Heart left ventricle (tissue), 16 donors: ENCODE results near the gene SRRT. TPM values are rescaled to one million over a fixed set of nuclear protein-coding genes. Genes with fewer than 3 reads are reported as not detected.

Experiments
- ATAC-seq, 4 donors: fragments of 200-7000 bp; cut with Tn5 transposase; one replicate each; pipeline ENCODE4 v1.9.1; 2020 to 2022; ENCODE audit warnings: moderate library complexity in 4 of 4, mild to moderate bottlenecking in 3 of 4, moderate number of reproducible peaks in 1 of 4
- DNase-seq, 5 donors: peaks; one replicate each; pipeline ENCODE4 v3.0.0-alpha.2; 2020
- H3K27ac ChIP-seq, 12 donors: fragments of 200-600 bp; sonication (generic) in 4 of 12; one replicate each; pipeline versions ENCODE4 v1.5.0 to v1.8.0; 2016 to 2022; ENCODE audit warnings: mild to moderate bottlenecking in 2 of 12
- H3K27me3 ChIP-seq, 9 donors: fragments of 200-600 bp; sonication (generic) in 2 of 9; one replicate each; pipeline versions ENCODE4 v1.5.1 to v1.8.0; 2016 to 2022; ENCODE audit warnings: mild to moderate bottlenecking in 3 of 9
- H3K36me3 ChIP-seq, 9 donors: fragments of 200-600 bp; sonication (generic) in 2 of 9; one replicate each; pipeline versions ENCODE4 v1.5.0 to v1.8.0; 2018 to 2022; ENCODE audit warnings: mild to moderate bottlenecking in 2 of 9
- H3K4me1 ChIP-seq, 12 donors: fragments of 200-600 bp; sonication (generic) in 4 of 12; one replicate each; pipeline versions ENCODE4 v1.5.0 to v1.8.0; 2016 to 2022; ENCODE audit warnings: mild to moderate bottlenecking in 3 of 12
- H3K4me3 ChIP-seq, 12 donors: fragments of 200-600 bp; sonication (generic) in 4 of 12; one replicate each; pipeline versions ENCODE4 v1.5.0 to v1.8.0; 2017 to 2022; ENCODE audit warnings: mild to moderate bottlenecking in 9 of 12, moderate library complexity in 4 of 12
- H3K9me3 ChIP-seq, 12 donors: fragments of 200-600 bp; sonication (generic) in 4 of 12; one replicate each; pipeline versions ENCODE4 v1.5.0 to v1.8.0; 2016 to 2022; ENCODE audit warnings: mild to moderate bottlenecking in 1 of 12
- POLR2A ChIP-seq, 2 donors: fragments of 450-650 bp; IDR thresholded peaks; one replicate each; pipeline ENCODE4 v1.6.1; 2017; ENCODE audit warnings: antibody characterized with exemption in 2 of 2, mild to moderate bottlenecking in 2 of 2, moderate library complexity in 2 of 2
- WGBS, 4 donors: extraction: QIAGEN DNeasy Blood & Tissue Kit in 2 of 4; methylation state at CpG; one replicate each; pipeline versions ENCODE4 v1.1.5 to v1.1.7; 2013 to 2018; 5-methylcytosine and 5-hydroxymethylcytosine counted together
- intact Hi-C, 10 donors: fragments of 100-400 bp; cut with DNase I; formaldehyde crosslinking; loops; one replicate each; pipeline versions ENCODE4 v1.11.1 to v1.14.2; 2022
- polyA plus RNA-seq, 2 donors: library from polyadenylated mRNA; stranded (reverse); fragments of 200-250 nt; gene quantifications; one replicate each; pipeline ENCODE4 v1.2.3, GENCODE V29; 2013
- total RNA-seq, 9 donors: library from RNA; depleted of rRNA in 2 of 9; stranded (reverse); fragments of >200 nt in 2 of 9; fragmentation: NEBNext Ultra II Directional in 3 of 9; extraction: Animal tissue kit (Norgen Biotek cat#: 25700) in 3 of 9; gene quantifications; one replicate each; pipeline versions ENCODE4 v1.1.0 to v1.2.4, GENCODE V29; 2016 to 2023
- TF ChIP-seq, protein P1 (sequence below), 12 donors: fragments of 200-600 bp; sonication (generic) in 4 of 12; IDR thresholded peaks; one replicate each; pipeline versions ENCODE4 v1.5.0 to v1.8.0; 2018 to 2022; ENCODE audit warnings: antibody characterized with exemption in 12 of 12, mild to moderate bottlenecking in 5 of 12
- donor health status: ischemic (EF 13 %, LVEDD 7.1; RV severe dilation, severe dysfunction).
- donor health status: healthy with polysubstance abuse.
- donor health status: DM: no; HTN: yes; CAD: no.
- donor health status: DM: no; HTN: no; CAD: no.
- donor health status: ischemic (EF 25% LVEDD 6.9; RV normal size, moderate dysfunction).
- donor health status: ischemic (EF 25% LVEDD 5.7; RV mildly dilated, moderate dysfunction).
- donor health status: healthy.
- donor health status: DM: yes; HTN: yes; CAD: no.
- donor health status: ischemic (EF 35%, LVEDD 5.7; RV mildly dilated, moderate dysfunction).
- donor health status: nonischemic (EF 11% LVEDD 7.7; RV severe dilation, severe dysfunction).
- donor health status: DM: yes; HTN: yes; CAD: no.
- donor health status: PGD.
- donor health status: ischemic (EF 29% LVEDD 5.4; RV normal size, mild dysfunction).
- donor health status: nonischemic (EF 23%, LVEDD 6.1; RV moderate dilation, normal function).

The SRRT gene
- total and polyA plus RNA-seq, 11 donors = 31.0 to 62.2 (median 49.5) TPM

DNA sequence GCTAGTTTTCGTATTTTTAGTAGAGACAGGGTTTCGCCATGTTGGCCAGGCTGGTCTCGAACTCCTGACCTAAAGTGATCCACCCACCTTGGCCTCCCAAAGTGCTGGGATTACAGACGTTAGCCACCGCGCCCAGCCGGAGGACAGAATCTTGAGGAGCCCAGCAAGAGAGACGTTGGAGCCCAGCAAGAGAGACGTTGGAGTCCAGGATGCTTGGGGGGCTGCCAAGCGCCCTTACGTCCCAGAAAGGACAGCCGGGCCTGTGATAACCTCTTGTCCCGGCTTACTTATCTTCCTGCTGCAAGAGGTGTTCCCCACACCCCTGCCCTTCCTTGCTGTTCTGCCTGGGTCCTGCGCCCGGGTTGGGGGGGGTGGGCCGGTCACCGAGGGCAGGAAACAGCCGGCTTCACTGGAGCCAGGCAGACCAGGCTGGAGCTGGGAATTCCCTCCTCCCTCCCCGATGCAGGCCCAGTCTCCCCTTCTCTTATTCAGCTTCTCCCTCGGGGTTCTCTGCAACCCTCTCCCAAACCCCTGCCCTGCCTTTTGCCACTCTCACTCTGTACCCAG lies 45.7 kb upstream of the SRRT start:
- Histone ChIP-seq H3K4me3 (peak overlapping the region in 9 of 12 donors; percentile 61 to 80 (median 71)), H3K27me3 (peaks cover 0 to 28% (median 4%) of the 10 kb centered on the region in 9 donors), H3K4me1 (peaks cover 0 to 38% (median 13%) of the 10 kb centered on the region in 12 donors), H3K36me3 (peaks cover 0 to under 1% (median 0%) of the 10 kb centered on the region in 9 donors), H3K27ac (peak overlapping the region; percentile 62 to 94 (median 86)), H3K9me3 (no peaks in the 10 kb centered on the region)
- ATAC-seq (peak; percentile 35 to 76 (median 64)), DNase-seq (peak; percentile 71 to 78 (median 74))
- 25 to 39% (median 30%) methylated on average over 15 to 20 of the region's 20 CpGs for WGBS, 4 donors
- intact Hi-C loops = no loop called here
- no peak for TF ChIP-seq POLR2A (IDR thresholded peaks at IDR 0.05)
- TF ChIP-seq, protein P1, sequence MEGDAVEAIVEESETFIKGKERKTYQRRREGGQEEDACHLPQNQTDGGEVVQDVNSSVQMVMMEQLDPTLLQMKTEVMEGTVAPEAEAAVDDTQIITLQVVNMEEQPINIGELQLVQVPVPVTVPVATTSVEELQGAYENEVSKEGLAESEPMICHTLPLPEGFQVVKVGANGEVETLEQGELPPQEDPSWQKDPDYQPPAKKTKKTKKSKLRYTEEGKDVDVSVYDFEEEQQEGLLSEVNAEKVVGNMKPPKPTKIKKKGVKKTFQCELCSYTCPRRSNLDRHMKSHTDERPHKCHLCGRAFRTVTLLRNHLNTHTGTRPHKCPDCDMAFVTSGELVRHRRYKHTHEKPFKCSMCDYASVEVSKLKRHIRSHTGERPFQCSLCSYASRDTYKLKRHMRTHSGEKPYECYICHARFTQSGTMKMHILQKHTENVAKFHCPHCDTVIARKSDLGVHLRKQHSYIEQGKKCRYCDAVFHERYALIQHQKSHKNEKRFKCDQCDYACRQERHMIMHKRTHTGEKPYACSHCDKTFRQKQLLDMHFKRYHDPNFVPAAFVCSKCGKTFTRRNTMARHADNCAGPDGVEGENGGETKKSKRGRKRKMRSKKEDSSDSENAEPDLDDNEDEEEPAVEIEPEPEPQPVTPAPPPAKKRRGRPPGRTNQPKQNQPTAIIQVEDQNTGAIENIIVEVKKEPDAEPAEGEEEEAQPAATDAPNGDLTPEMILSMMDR (IDR thresholded peaks at IDR 0.05) = no peak

DNA sequence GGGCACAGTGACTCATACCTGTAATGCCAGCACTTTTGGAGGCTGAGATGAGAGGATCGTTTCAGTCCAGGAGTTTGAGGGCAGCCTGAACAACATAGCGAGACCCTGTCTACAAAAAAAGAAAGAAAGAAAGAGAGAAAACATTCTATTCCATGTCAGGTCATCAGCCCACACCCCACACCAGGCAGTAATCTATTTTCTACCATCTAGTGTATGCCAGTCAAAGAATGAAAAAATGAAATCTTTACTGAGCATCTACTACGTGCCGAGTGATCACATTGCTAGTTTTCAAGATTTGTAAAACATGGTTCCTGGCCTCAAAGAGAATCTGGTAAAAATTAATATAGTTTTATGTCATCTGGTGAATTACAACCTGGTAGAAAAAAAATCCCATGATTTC lies 44.5 kb upstream of the SRRT start:
- peak overlapping the region in 6 of 12 donors; percentile 71 to 93 (median 86) for H3K27ac ChIP-seq
- peaks cover 0 to 28% (median 4%) of the 10 kb centered on the region in 9 donors for H3K27me3 ChIP-seq
- no peaks in the 10 kb centered on the region for H3K36me3 ChIP-seq
- DNase-seq (no peak), ATAC-seq (no peak)
- intact Hi-C loops = no loop called here
- TF ChIP-seq, protein P1 (IDR thresholded peaks at IDR 0.05) = no peak
- TF ChIP-seq POLR2A (IDR thresholded peaks at IDR 0.05) = no peak
- H3K9me3 ChIP-seq = no peaks in the 10 kb centered on the region
- H3K4me1 ChIP-seq = peaks cover 0 to 31% (median 12%) of the 10 kb centered on the region in 12 donors
- WGBS, 4 donors = 64 to 95% (median 82%) methylated on average over 4 of the region's 4 CpGs
- no peak overlapping the region for H3K4me3 ChIP-seq

DNA sequence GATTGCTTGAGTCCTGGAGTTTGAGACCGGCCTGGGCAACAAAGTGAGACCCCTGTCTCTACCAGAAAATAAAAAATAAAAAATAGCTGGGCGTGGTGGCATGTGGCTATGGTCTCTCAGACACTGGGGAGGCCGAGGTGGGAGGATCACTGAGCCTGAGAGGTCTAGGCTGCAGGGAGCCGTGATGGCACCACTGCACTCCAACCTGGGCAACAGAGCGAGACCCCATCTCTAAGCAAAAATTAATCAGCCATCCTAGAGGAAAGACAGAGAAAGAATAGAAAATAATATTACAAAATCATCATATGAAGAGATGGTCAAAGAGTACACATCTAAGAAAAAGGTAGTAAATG lies 42.6 kb upstream of the SRRT start:
- TF ChIP-seq, protein P1 (IDR thresholded peaks at IDR 0.05) = no peak
- no peak for TF ChIP-seq POLR2A (IDR thresholded peaks at IDR 0.05)
- Histone ChIP-seq H3K27ac (no peak overlapping the region), H3K4me1 (peaks cover 0 to 39% (median 15%) of the 10 kb centered on the region in 12 donors), H3K36me3 (no peaks in the 10 kb centered on the region), H3K9me3 (no peaks in the 10 kb centered on the region), H3K4me3 (no peak overlapping the region), H3K27me3 (peaks cover 0 to 16% (median 4%) of the 10 kb centered on the region in 9 donors)
- intact Hi-C loops = no loop called here
- DNase-seq (no peak), ATAC-seq (no peak)
- 94 to 98% (median 95%) methylated on average over 5 of the region's 5 CpGs for WGBS, 4 donors

DNA sequence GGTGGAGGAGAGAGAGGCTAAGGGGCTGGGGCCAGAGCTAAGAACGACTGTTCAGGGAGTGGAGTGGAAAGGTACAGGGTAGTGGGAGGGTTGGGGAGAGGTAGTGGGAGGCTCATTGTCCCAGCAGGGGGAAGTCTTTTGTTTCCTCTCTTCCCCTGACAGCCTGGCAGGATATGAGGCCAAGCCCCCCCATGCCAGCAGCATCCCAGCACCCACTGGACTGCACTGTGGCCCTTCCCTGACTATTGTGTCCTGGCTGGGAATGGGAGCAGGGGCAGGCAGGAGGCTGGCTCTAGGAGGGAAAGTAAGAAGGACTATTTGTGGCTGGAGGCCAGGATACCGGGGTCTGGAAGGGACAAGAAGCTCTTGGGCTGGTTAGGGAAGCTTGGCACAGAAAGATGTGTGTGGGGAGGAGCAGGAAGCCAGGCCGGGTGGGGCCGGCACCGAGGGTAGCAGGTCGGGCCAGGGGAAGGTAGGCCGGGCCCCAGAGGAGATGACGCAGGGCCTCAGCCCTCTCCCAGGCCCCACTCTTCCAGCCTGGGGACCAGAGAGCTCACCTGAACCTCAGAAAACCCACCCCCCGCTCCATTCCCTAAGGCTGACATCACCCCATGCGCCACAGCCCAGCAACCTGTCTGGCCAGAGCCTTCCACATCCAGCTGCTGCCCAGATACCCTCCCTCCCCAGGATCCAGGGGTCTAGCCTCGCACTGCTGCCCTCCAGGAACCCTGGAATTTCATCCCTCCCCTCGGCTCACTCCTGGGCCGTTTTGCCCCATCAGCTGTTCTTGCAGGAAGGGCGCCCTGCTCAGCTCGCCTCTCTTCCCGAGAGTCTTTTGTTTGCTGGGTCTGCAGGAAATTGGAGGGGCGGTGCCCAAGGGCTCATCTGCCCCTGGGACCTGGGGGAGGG lies 38.7 kb upstream of the SRRT start:
- intact Hi-C loops = loop anchor here in 4 of 10 donors (1.0 to 5.0 kb wide), 2 partner anchors 8 to 34 kb away; no protein-coding TSS in a partner anchor
- H3K9me3 ChIP-seq = no peaks in the 10 kb centered on the region
- peak overlapping the region; percentile 80 to 95 (median 90) for H3K27ac ChIP-seq
- TF ChIP-seq POLR2A (IDR thresholded peaks at IDR 0.05) = no peak
- TF ChIP-seq, protein P1 (IDR thresholded peaks at IDR 0.05) = peak in 1 of 12 donors; percentile 9
- WGBS, 4 donors = 36 to 51% (median 44%) methylated on average over 14 to 17 of the region's 17 CpGs
- DNase-seq = peak; percentile 69 to 83 (median 79)
- H3K4me3 ChIP-seq = peak overlapping the region in 8 of 12 donors; percentile 3 to 54 (median 48)
- peak; percentile 70 to 90 (median 78) for ATAC-seq
- H3K36me3 ChIP-seq = no peaks in the 10 kb centered on the region
- H3K4me1 ChIP-seq = peaks cover 0 to 24% (median 7%) of the 10 kb centered on the region in 12 donors
- no peaks in the 10 kb centered on the region for H3K27me3 ChIP-seq
